GM18502 (cell line): ENCODE data around the gene PPP1R37.

Source experiments
- ATAC-seq: cut with Tn5 transposase; IDR thresholded peaks from one replicate; pipeline ENCODE4 v1.9.1; 2021; ENCODE audit warnings: mild to moderate bottlenecking; ENCODE audit not compliant: unreplicated experiment, poor library complexity

Gene PPP1R37

GRCh38 chr19:45130888-45131615 is 38.1 kb downstream of the PPP1R37 start:
- ATAC-seq: no peak

GRCh38 chr19:45133661-45134060 is 40.7 kb downstream of the PPP1R37 start:
- no peak for ATAC-seq

GRCh38 chr19:45135176-45135885 is 42.4 kb downstream of the PPP1R37 start:
- ATAC-seq: no peak

GRCh38 chr19:45136507-45137178 is 43.7 kb downstream of the PPP1R37 start:
- ATAC-seq: no peak

GRCh38 chr19:45137179-45137761 is 44.3 kb downstream of the PPP1R37 start:
- ATAC-seq: peak; percentile 80

- no peak for ATAC-seq
Measured at GRCh38 chr19:45138303-45138751, 45.3 kb downstream of the PPP1R37 start.

GRCh38 chr19:45139286-45140143 is 46.5 kb downstream of the PPP1R37 start:
- ATAC-seq: no peak

- ATAC-seq: no peak
Measured at GRCh38 chr19:45140144-45140503, 47.1 kb downstream of the PPP1R37 start.

GRCh38 chr19:45140533-45140932 is 47.6 kb downstream of the PPP1R37 start:
- no peak for ATAC-seq

- ATAC-seq: no peak
Measured at GRCh38 chr19:45141203-45141900, 48.4 kb downstream of the PPP1R37 start.

- no peak for ATAC-seq
Measured at GRCh38 chr19:45142016-45142725, 49.2 kb downstream of the PPP1R37 start.

GRCh38 chr19:45142726-45143110 is 49.7 kb downstream of the PPP1R37 start:
- ATAC-seq: no peak

GRCh38 chr19:45144431-45145269 is 51.7 kb downstream of the PPP1R37 start:
- ATAC-seq: no peak

GRCh38 chr19:45145270-45146189 is 52.6 kb downstream of the PPP1R37 start:
- no peak for ATAC-seq

GRCh38 chr19:45146251-45146650 is 53.3 kb downstream of the PPP1R37 start:
- ATAC-seq: no peak

- ATAC-seq: no peak
Measured at GRCh38 chr19:45146741-45147205, 53.8 kb downstream of the PPP1R37 start.
